Measurements from ENCODE around the gene FBXL19.
A peak's percentile ranks its signal among the peaks of the same experiment; 100 is the strongest.

The FBXL19 gene

DNA sequence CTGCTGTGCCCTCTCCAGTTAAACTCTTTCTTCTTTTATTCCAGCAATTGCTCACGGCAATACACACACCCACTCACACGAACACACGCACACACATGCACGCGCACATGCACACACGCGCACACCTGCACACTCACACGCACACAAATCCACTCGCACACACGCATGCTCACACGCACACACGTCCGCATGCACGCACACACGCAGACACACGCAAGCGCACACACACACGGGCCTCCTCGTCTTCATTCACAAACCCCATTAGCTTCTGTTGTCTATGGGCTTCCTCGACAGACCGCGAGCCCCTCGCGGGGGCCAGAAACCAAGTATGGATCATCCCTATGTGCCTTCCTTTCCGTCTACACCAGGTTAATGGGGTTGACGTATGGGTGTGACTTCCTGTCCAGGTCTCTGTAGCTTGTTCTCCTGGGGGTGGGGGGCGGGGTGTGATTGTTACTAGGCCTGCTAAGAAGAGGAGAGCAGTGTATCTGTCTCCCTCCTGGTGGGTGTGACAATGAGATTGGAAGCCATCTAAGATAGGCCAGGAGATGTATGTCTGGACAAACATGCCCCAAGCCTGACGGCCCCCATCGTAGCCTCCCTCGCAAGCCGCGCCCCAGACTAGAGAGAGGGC lies 27.6 kb upstream of the FBXL19 start:
- peak; percentile 62 for DNase-seq

DNA sequence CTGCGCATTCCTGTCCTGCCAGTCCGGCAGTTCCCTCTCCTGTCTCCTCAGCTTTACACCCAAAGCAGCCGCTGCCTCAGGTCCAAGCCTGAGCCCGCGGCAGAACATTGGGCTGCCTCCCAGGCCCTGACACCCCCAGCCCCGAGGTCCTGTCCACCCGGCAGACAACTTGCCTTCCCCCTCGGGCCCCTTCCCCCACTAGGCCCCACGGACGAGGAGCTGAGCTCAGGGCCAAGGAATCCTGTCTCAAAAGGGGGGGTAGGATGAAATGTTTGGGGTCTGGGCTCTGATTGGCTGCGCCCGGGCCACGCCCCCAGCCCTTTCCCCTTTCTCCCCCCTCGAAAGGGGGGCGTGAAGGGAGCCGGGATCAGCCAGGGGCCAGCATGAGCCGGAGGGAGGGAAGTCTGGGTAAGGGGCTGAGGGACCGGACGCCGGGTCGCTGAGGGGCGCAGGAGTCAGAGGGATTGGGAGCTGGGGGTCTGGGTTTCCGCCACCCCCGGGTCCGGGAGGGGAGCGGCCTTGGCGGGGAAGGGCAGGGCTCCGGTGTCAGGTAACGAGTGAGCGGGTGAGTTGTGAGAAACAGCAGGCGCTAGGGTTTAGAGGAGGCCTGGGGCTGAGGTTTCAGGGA lies 27.0 kb upstream of the FBXL19 start, which contains the start of gene CTF1:
CTF1 (plus strand) TSS at position 354 of the 628 bp plus-strand sequence; CDS start at position 384, 30 bp downstream.
- peak; percentile 31 for DNase-seq

DNA sequence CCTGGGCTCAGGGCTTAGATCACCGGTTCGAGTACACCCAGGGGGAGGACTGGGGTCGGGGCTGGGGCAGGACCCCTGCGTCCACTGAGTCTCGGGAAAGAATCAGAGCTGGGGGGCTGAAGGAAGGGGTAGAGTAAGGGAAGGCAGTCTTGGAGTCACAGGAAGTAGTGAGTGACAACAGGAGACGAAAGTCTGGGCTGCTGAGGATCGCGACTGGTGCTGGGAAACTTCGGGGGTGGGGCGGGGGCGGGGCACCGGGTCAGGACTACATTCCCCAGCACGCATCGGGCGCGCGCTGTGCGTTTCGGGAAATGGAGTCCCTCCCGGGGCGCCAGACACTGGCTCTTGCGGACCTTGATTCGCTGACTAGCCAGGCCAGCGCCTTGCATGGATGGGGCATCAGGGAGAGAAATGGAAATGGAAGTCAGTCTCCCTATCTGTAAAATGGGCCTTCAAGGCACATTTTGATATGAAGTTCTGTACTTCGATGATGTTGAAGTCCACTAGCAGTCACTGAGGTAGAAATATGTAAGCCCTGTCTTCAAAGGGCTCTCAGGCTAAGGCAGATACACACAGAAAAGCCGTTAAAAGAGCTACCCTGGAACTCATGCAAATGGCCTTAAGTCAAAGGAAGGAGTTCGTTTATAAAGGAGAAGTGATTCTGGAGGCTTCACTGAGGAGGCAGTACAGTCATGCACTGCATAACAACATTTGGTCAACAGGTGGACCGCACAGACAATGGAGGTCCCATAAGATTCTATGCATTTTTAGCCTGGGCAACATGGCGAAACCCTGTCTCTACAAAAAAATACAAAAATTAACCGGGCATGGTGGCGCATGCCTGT lies 26.3 kb upstream of the FBXL19 start:
- peak; percentile 91 for DNase-seq

GRCh38 chr16:30899794-30900193 lies 23.6 kb upstream of the FBXL19 start:
- DNase-seq = no peak

- DNase-seq = no peak
These were observed 22.8 kb upstream of the FBXL19 start for GRCh38 chr16:30900588-30900987.

DNA sequence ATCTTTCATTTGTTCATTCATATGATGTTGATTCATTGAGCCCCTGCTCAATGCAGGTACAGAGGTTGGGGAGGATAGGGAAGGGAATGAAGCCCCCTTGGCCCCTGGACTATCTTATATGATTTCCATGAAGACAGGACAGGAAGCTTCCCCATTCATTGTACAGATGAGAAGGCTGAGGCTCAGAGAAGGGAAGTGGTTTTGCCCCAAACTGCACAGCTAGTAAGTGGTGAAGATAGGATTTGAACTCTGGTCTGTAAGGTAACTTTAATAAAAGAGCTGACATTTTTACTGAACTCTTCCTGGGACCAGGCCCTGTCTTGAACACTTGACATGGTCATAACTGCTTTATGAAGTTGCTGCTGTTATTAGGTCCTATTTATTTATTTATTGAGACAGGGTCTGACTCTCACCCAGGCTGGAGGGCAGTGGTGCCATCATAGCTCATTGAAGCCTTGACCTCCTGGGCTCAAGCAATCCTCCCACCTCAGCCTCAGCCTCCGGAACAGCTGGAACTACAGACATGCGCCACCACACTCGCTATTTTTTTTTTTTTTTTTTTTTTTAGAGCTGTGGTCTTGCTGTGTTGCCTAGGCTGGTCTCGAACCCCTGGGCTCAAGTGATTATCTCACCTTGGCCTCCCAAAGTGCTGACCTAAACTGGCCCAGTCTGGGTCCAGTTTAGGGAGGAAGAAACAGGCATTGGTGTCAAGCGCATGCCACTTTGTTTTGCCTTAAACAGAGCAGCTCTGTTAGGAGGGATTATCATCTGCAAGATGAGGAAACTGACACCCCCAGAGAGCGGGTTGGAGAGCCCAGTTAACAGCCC lies 22.0 kb upstream of the FBXL19 start:
- DNase-seq = peak; percentile 55

GRCh38 chr16:30902029-30902972 lies 21.1 kb upstream of the FBXL19 start:
- DNase-seq = peak; percentile 62

GRCh38 chr16:30903002-30903401 lies 20.4 kb upstream of the FBXL19 start:
- peak; percentile 68 for DNase-seq

GRCh38 chr16:30903596-30903995 lies 19.8 kb upstream of the FBXL19 start:
- peak; percentile 77 for DNase-seq

DNA sequence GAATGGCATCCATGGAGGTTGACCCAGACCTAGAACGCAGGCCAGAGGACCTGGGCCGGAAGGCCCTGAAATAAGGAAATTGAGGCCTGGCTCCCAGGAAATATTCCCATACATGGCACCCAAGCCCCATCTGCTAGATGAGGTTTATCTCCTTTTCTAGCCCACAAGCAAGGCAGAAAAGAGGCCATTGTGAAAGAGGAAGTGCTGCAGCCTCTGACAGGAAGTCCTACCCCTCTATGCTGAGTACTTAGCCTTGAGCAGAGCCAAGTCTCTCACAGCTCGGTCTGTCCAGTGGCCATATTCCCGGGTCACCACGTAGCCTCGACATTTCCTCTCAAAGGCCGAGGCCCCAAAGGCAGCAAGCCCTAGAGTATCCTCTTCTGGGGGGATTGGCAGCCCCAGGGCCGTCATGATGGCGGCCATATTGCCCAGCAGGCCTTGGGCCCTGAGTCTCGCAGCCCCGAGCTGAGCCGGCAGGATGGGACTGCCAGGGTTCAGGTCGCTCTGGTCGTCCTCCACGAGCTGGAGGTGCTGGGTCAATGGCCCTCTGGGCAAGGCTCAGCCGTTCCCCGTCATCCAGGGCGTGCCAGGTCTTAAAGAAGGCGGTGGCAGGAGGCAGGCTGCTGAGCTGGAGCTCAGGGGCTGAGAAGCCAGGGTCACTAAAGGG lies 19.1 kb upstream of the FBXL19 start:
- DNase-seq = peak; percentile 9

- DNase-seq = no peak
These were observed 16.3 kb upstream of the FBXL19 start for GRCh38 chr16:30907064-30907463.

DNA sequence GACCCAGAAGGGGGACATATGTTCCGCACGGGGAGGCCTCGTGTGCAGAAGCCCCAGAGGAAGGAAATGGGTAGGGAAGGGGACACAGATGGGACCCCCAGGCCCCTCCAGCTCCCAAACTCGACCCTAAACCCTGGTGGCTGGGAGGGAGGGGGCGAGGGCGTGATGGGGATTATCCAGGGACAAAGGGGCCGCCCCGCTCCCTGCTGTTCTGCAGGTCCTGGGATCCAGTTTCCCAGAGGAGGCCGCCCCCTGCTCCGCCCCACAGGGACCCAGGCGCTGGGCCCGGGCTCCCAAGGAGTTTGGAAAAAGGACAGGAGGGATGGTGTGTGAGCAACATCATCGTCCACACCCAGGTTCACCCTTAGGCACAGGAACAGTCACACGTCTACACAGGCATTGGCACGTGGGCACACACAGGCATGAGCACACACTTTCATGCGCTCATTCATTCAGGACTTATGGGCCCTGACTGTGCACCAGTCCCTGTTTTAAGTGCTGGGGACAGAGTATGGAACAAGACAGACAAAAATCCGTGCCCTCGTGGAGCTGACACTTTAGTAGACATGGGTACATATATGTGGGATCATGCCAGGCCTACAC lies 12.8 kb upstream of the FBXL19 start:
- DNase-seq = no peak

DNA sequence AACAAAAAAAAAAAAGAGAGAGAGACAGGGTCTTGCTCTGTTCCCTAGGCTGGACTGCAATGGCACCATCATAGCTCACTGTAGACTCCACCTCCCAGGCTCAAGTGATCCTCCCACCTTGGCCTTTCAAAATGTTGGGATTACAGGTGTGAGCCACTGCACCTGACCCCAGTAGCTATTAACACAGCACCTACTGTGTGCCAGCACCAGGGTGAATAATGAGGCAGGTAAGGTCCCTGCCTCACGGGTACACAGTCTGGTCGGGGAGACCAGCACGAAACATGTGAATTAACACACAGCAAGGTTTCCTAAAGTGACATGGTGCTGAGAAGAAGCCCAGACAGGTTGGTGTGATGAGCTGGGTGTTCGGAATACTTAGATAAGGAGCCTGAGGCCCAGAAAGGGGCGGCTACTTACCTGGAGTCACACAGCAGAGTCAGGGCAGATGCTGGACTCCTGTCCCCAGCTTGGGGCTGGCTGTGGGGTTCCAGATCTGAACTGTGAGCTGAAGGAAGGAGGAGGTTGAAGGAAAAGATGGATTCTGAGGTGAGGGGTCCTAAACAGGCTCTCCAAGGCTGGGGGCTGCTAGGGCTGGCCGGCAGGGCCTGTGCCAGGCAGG lies 10.5 kb upstream of the FBXL19 start:
- DNase-seq = no peak

DNA sequence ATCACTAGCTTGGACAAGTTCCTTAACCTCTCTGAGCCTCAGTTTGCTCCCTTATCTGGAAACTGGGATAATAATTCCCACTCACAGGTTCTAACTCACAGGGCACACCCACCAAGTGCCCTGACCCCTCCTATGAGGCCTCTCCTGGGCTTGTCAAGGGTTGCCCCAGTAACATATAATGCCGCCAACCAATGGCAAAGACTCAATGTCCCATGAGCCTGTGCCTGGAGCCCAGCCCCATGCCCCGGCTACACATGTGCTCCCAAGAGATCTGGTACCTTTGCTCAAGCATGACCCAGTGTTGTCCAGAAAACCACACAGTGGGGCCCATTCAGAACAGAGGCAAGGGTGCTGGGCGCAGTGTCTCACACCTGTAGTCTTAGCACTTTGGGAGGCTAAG lies 8.5 kb upstream of the FBXL19 start:
- DNase-seq = peak; percentile 18

GRCh38 chr16:30918614-30919013 lies 4.8 kb upstream of the FBXL19 start:
- no peak for DNase-seq

DNA sequence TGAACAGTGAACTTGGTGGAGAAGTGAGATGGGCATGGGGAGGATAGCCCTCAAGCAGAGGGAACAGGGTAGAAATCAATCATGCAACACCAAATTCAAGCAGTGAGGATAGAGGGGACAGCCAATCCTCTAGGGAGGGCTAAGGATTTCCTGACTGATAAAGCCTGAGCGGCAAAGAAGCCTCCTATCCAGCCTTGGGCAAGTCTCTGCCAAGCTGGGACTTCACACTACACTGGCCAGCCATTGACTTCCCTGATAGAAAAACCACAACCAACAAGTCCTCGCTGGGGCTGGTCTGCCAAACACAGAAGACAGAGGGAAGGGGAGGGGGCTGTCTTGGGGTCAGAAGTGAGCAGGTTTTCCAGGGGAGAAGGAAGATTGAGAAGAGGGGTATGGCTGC lies 2.5 kb upstream of the FBXL19 start:
- peak; percentile 17 for DNase-seq

DNA sequence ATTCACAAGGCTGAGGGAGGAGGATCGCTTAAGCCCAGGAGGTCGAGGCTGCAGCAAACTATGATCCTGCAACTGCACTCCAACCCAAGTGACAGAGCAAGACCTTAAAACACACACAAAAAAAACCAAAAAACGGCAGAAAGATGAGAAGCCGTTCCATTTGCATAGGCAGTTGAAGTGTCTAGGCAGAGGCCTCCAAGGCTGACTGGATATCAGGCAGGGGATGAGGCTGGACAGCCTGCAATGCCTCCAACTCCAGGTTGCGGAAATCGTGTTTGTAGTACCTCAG lies 2.0 kb upstream of the FBXL19 start:
- no peak for DNase-seq

- peak; percentile 87 for DNase-seq
These were observed 1.5 kb upstream of the FBXL19 start for GRCh38 chr16:30921748-30922419.

- DNase-seq = peak; percentile 100
These were observed 882 bp upstream of the FBXL19 start for GRCh38 chr16:30922420-30922959.

All from hematopoietic multipotent progenitor cell treated with erythropoietin and hydrocortisone succinate and interleukin-3 and kit ligand, for 8 days (in vitro differentiated cells).